COLO668 (cell line): Measurements from ENCODE around the gene SSR1.
A peak's percentile ranks its signal among the peaks of the same experiment; 100 is the strongest.

Source experiments
- DNase-seq: peaks from one replicate; lab custom pipeline; 2025; ENCODE audit not compliant: unreplicated experiment; lab: John Stamatoyannopoulos, UW

Gene SSR1

DNA sequence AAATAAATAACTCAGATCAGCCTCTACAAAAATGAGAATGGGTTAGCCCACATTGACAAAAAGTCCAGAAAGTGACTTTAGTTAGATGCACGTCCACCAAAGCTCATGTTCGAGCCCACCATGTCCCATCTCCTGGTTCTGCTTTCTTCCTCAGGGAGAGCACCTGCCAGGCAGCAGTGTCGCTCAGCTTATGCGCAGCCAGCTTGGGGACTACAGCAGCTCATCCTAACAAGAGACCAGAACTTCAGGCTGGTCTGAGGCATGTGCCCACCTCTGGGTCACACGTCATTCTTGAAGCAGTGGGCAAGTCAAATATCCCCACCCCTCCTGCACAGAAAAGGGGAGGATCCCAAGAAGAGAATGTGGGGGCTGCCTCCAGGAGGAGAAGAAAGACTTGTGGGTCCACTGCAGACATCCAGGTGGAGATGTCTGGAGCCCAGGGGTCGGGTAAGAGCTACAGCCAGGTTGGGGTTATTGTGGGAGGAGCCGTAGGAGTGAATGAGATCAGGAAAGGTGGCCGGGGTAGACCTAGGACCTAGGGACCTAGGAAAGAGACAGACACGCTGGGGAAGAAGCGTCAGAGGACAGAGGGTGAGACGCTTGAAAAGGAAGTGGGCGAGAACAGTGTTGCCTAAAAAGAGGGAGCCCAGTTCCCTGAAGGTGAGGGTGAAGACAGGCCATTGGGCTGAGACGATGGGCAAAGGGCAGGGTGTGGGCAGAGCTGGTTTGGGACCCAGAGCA lies 52.5 kb downstream of the SSR1 start:
- DNase-seq, result no peak

DNA sequence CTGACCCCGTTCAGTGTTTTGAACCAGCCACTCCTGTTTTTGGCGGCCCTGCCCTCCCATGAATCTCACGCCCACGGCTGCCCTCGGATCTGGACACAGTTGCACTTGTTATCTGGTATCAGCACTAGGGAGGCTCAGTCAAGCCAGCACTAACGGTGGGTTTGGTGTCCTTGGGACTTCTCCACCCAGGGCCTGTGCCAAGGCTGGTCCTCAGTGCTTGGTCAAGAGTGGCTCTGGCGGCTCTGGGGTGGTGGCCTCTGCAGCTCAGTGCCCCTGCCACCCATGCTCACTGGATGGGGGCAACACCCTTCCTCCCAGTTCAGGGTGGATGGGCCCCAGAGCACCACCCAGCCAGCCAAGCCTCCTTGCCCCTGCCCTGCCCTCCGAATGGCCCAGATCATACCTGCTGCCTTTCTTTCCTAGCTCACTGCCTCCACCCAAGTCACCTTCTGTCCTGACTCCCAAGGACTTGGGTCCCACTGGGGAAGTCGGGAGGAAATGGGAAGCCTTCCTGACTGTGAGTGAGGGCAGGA lies 54.7 kb downstream of the SSR1 start:
- no peak for DNase-seq

DNA sequence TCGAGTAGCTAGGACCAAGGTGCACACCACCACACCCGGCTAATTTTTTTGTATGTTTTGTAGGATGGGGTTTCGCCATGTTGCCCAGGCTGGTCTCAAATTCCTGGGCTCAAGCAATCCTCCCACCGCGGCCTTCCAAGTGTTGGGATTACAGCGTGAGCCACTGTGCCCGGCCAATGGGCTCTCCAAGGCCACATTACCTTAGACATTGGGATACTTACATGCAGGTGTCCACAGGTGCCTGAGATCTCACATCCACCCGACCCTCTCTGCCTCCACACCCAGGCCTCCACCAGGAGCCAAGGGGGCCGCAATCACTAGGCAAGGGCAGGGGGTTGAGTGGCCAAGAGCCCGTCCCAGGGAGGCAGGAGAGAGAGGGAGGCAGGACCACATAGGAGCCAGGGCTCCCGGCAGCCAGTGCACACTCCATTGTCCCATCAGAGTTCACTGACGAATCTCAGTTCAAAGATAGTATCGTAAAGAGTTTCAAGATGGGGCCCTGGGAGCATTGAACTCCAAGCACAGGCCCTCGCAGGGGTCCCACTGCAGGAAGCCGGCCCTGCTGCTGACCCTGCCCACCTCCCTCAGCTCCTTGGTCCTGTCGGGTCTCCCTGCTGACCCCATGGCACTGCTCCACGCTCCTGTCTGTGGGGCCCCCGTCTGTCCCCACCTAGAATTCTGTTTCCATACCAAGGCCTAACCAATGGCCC lies 55.3 kb downstream of the SSR1 start:
- no peak for DNase-seq

DNA sequence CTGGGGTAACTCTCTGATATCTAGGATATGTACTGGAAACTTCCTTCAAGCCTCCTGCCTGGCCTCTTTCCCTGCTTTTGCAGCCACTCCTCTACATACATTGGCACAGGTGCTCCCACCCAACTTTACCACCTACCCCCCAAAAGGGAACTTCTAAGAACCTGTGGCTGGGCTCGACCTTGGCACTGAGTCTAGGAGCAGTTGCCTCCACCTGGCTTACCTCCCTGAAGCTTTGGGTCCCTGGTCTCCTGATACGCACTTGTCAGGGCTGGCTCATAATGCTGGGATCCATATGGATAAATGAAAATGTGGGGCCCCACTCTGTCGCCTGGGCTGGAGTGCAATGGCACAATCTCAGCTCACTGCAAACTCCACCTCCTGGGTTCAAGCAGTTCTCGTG lies 56.2 kb downstream of the SSR1 start:
- no peak for DNase-seq

DNA sequence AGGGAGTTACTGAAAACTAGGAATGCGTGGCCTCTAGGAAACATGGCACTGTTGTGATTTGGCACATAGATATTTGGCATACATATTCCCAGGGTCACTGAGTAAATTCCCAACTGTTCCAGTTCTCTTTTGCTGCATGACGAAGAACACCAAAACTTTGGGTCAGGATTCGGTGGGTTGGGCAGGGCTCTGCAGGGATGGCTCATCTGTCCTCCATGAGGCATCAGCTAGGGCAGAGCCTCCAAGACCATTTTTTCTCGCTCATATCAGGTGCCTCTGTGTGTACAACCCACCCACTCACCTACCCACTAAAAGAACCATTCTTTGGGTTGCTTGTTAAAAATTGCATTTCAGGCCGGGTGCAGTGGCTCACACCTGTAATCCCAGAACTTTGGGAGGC lies 57.1 kb downstream of the SSR1 start:
- no peak for DNase-seq

DNA sequence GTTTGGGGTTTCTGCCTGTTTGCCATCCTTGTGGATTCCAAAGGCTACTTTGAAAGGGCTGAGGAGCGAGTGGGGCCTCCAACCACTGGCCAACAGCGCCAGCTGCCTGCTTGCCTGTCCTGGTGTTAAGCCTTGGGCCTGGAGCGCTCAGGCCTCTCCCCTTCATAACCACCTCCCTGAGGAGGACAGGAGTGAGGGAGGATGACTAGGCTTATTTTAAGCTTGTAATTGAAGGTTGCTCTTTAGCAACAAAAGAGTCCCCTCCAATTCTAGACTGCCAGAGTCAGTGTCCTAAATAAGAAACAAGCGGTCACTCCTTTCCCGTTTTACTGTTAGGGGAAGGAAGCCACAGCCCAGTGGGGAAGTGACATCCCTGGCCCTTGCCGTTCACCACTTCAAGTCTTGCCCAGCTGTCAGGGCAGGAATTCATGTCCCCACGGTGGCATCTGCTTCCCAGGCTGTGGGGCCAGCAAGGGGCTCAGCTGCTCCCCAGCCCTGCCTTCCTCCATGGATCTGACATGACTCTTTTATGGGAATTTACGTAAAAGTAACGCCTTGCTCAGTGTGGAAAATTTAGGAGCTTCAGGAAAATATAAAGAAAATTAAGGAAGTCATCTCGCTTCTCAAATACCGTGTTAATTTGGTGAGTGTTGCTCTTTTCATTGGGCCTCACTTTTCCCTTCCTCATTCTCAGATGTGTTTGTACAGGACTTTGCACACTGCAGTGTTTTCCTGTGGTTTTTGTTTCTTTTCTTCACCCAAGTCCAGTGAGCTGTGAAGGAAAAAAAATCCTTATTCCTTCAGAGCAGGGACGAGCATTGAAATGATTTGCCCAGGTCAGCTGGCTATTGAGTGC lies 57.8 kb downstream of the SSR1 start:
- no peak for DNase-seq

DNA sequence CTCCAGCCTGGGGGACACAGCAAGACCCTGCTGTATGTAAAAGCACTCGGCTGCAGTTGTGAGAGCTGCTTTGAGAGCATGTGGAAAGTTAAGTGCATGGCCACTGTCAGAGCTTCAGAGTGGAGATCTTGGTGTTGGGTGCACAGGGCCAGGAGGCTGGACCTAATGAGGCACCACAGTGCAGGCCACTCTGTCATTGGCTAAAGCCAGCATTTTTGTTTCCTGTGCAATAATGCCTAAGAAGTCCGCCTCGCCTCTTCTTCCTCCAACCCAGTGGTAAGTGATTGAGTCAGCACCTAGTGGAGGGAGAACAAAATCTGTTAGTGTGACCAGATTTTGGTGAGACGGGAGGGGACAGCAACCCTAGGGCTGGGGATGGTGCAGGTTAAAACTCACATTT lies 60.6 kb downstream of the SSR1 start:
- no peak for DNase-seq

DNA sequence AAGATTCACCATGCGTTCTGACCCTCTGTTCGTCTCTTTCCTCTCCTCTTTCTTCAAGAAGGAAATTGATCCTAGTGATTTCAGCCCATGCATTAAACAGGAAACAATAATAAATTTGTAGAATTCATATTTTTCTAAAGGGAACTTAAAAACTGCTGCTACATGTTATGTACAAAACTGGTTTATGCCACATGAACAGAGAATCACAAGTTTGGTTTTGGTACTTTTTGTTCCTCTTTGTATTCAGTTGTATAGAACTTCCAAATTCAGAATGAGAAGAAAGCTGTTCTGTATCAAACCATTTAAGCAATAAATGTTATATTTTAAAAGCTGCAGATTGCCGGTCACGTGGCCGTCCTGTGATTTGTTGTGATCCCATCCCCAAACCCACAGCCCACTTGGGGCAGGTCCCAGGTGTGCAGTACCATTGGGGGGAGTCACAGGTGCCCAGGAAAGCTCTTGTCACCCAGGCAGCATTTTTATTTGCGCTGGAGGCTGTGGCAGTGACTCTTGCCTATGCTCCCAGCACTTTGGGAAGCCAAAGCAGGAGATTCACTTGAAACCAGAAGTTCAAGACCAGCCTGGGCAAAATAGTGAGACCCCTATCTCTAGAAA lies 61.2 kb downstream of the SSR1 start:
- no peak for DNase-seq

DNA sequence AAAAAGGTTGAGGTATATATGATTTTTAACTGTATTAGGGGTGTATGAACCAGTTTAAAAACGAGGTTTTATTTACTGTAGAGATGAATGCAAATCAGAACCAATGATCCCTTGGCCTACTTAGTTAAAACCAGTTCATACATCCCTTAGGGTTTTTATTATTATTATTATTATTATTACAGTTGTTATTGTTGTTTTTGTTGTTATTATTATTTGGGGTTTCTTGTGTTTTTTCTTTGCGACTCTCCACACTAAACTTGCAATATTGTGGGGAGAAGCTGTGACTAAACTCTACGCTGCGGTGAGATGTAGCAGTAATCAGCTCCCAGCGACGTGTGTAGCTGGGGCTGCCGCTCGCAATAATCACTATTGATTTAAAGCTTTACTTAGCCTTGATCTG lies 62.2 kb downstream of the SSR1 start:
- no peak for DNase-seq

DNA sequence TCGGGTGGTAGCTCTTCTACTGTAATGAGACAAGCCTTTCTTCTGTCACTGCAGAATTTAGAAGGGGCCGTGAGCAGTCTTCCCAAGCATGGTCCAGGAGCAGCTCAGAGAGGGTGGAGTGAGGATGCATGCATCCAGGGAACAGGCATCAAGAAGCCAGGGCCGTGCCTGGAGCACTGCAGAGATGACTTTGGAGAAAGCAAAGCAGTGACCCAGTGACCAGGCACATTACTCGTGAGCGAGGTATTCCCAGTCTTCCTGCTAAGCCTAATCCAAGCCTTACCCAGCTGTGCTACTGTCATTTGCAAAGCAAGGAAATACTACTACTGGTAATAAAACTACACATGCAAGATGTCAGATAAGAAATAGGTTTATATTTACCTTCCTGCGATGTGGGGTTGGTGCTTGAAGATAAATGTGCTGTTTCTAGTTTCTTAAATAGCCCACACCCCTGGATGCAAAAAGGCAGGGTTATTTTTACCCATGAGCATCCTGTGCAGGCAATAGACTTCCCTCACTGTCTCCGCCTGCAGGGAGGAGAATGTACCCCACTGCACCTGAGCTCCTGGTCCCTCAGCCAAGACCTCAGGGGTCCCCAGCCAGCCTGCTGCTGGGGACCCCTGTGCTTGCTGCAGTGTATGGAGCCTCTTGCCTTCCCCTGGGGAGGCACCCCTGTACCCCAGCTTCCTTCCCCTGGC lies 62.9 kb downstream of the SSR1 start:
- DNase-seq, result no peak

DNA sequence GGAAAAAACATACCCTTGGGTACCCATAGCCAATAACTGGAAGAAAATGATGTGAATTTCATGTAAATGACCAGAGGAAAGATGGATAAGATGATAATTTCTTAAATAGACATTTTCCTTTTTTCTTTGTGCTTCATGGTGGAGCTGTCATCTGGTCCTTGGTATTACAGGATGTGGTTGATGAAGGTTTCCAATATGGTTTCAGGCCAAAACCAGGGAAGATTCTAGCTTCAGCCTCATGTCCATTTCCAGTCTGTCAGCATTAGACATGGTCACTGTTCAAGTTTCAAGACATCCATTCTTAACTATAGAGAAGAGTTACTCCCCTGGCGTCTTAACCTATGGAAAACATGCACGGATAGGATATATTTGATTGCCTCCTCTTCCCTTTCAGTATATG lies 63.6 kb downstream of the SSR1 start:
- DNase-seq, result no peak

DNA sequence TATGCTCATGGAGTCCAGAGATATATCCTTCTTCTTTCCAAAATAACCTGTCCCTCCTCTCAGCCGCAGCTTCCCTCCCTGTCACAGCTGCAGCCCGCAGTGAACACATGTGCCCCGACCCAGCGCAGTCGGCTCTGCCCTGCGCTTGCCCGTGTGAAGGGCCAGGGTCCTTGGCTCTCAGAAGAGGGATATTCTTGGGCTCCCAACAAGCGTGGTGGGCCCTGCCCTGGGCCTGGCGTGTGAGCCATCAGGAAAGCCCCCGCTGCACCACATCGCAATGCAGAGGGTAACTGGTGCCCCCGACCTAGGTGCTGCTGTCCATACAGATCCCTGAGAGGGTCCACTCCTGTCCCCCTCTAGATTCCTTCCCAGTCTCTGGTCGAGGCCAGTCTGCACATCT lies 65.2 kb downstream of the SSR1 start:
- DNase-seq, result no peak

DNA sequence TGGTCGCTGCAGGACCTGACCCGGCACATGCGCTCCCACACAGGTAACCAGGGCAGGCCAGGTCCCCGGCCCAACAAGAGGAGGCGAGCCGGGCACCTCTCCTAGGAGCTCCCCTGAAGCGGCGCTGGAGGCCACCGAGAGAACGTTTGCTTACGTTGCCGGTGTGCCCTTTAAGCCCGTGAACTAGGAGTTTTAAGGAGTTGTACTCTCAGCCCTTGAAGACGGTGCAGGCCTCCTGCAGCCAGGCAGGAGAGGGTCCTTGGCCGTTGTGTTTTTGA lies 65.9 kb downstream of the SSR1 start:
- no peak for DNase-seq

DNA sequence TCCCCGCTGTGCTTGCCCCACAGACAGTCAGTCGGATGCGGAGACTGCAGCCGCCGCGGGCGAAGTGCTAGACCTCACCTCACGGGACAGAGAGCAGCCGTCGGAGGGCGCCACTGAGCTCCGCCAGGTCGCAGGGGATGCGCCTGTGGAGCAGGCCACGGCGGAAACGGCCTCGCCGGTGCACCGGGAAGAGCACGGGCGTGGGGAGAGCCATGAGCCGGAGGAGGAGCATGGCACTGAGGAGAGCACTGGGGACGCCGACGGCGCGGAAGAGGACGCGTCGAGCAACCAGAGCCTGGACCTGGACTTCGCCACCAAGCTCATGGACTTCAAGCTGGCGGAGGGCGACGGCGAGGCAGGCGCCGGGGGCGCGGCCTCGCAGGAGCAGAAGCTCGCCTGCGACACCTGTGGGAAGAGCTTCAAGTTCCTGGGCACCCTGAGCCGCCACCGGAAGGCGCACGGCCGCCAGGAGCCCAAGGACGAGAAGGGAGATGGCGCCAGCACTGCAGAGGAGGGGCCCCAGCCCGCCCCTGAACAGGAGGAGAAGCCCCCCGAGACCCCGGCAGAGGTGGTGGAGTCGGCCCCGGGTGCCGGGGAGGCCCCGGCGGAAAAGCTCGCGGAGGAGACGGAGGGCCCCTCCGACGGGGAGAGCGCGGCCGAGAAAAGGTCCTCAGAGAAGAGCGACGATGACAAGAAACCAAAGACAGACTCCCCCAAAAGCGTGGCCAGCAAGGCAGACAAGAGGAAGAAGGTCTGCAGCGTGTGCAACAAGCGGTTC lies 66.4 kb downstream of the SSR1 start:
- no peak for DNase-seq

DNA sequence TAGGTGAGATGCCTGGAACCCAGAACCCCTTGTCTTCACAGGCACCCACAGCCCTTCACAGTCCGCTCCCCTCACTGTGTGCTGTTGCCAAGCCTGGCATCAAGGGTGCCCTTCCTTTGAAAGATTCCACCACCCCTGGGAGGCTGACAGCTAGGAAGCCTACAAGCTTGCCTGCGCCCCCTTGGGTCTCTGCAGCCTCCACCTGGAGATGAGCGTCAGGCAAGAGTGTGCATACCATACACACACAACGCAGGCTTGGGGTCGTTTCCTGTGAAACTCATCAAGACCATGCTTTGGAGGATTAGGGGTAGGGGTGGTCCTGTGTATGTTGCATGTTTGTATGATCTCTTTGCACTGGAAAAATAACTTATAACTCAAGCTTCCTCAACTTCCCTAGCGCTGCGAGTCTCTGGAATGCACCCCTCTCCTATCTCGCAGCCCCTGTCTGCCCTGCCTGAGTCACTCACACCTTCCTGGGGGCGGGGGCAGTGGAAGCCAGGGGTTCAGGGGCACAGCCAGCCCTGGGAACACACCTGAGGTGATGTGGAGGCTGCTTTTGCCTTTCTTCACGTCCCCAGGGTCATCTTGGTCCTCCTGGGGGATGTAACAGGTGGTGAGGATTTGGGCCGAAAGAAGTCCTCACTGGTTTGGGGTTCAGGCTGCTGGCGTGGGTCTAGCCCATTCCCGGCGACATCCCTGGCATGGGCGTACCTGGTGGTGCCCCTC lies 67.2 kb downstream of the SSR1 start:
- DNase-seq, result no peak

DNA sequence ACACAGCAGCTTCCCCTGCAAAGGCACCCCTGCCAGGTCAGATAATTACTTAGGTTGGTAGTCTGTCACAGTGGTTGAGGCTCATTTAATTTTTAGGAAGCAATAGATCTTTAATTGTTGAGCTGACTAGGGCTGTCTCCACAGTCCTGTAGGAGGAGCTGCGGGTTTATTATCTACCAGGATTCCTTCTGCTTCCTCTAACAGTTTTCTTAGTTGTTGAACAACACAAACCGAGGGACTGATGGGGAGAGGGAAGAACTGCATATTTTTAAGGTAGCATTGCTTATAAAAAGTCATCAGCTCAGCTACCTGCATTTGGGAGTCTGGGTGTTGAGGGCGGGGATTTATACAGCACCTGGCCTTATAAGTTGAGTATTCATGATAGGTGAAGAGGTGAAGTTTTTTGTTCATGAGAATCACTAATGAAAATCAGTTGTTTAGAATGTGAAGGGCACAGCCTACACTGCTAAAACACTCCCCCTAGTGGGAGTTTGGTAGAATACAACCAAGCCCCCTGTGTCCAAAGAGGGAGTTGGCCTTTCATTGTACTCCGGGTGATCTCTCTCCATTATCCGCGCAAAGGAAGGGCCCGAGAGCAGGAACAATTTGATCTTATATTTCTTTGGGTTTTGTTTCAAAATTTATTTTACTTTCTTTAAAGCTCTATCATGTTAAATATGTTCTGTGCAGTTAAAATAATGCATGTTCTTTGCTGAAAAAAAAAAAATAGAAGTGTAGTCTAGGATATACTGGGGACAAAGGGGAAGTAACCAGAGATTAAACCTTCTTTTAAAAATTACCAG lies 69.6 kb downstream of the SSR1 start:
- DNase-seq, result peak; percentile 46

DNA sequence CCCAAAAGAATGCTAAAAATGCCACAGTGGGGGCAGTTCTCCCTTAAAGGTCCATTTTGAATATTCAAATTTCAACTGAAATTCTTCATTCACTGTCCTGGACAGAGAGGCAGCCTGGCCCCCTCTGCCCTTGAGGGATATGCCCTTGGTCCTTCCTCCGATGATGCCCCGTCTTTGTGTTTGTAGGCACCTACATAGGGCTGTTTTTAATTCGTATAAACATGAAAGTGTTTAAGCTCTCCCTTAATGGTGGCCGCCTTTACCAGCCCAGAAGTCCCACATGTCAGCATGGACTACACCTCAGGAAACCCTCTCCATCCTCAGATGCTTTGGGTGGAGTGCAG lies 70.2 kb downstream of the SSR1 start:
- no peak for DNase-seq

DNA sequence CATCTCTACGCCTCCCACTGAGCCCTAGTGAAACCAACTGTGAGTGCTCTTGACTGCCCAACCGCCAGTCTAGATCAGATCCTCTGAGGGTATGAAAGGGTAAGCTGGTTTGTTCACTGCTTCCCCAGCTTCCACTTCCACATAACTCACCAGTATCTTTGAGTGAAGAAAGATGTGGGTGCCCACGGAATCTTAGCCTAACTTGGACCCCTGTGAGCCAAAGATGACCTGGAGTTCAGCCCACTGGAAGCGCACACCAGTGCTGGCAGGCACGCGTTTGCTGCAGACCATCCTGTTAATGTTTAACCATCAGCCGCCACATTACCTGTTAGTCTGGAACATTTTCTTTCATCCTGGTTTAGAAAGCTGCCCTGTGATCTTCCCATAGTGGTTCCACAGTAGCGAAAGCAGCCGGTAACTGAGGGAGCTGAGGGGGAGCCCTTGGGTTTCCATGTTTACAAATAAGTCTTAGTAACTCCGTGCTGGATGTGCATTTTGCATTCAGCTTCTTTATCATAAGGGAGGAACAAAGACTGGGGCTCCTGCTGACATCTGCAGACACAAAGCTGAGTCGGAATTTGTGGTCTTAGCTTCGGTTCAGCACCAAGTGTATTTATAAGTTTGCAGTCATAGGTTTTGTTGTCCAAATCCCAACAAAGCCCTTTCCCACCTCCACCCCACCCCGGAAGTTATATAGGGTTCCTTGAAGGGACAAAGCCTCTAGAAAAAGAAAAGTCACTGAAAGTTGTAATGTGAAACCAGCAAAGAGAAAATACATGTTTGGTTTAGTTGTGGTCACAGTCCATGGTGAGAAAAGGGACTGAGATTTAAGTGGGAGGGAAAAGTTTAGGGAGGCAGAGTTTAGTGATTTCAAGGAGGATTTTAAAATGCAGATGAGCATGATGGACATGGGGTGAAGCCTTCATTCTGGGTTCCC lies 71.0 kb downstream of the SSR1 start:
- peak; percentile 49 for DNase-seq
